Upper lobe of right lung (tissue), 1 donor: ENCODE measurements around the gene TNFRSF13B. TPM values are rescaled to one million over a fixed set of nuclear protein-coding genes. Genes with fewer than 3 reads are reported as not detected.

Experiments used
- ATAC-seq: fragments of 200-7000 bp; cut with Tn5 transposase; one replicate; pipeline ENCODE4 v1.9.1; 2020; ENCODE audit warnings: mild to moderate bottlenecking, moderate library complexity
- DNase-seq: peaks from one replicate; pipeline ENCODE4 v3.0.0-alpha.2; 2020
- H3K27ac ChIP-seq: fragments of 200-600 bp; one replicate; pipeline ENCODE4 v1.8.0; 2022
- H3K27me3 ChIP-seq: fragments of 200-600 bp; one replicate; pipeline ENCODE4 v1.8.0; 2022; ENCODE audit warnings: mild to moderate bottlenecking
- H3K36me3 ChIP-seq: fragments of 200-600 bp; one replicate; pipeline ENCODE4 v1.8.0; 2022
- H3K4me1 ChIP-seq: fragments of 200-600 bp; one replicate; pipeline ENCODE4 v1.8.0; 2022
- H3K4me3 ChIP-seq: fragments of 200-600 bp; one replicate; pipeline ENCODE4 v1.8.0; 2022; ENCODE audit warnings: mild to moderate bottlenecking
- H3K9me3 ChIP-seq: fragments of 200-600 bp; one replicate; pipeline ENCODE4 v1.8.0; 2022
- intact Hi-C: fragments of 100-400 bp; cut with DNase I; formaldehyde crosslinking; loops from one replicate; pipeline ENCODE4 v1.11.0; 2022
- total RNA-seq: library from RNA; stranded (reverse); fragmentation: NEBNext Ultra II Directional; extraction: Animal tissue kit (Norgen Biotek cat#: 25700); gene quantifications from one replicate; pipeline ENCODE4 v1.2.1, GENCODE V29; 2021
- TF ChIP-seq, protein P1 (sequence below): fragments of 200-600 bp; IDR thresholded peaks from one replicate; pipeline ENCODE4 v1.8.0; 2022; ENCODE audit warnings: antibody characterized with exemption
- donor health status: DM: no; HTN: yes; CAD: no; lungs with severe emphysema.

TNFRSF13B gene
- total RNA-seq, 1 donor from 2014 or later = not detected

DNA sequence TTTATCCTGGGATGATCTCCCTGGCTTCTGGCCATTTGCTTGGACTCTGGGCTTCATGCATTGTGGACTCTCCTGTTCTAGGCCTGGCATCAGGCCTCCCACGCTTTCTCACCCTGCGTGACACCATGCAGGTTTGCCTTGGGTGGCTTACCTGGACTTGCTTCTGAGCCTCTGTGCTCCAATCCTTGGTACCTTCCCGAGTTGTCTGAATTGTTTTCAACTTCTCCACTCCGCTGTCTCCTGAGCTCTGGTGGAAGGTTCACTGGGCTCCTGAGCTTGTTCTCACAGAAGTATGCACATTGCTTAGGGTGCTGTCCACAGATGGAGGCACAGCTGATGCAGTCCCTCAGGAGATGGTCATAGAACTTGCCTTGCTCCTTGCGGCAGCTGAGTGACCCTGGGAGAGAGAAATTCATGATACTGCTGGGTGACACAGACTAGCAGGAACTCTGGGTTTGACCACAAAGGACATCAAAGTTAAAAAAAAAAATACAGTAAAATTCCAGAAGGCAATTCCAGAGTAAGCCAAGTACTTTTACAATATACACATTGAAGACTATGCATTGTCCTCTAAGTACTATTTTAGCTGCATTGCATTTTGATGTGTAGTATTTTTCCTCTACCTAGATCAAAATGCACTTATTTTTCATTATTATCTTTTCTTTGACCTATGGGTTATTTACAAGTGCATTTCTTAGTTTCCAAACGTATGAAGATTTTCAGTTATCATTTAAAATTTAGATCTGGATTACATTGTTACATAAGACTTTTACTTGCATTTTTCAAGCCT is 23.1 kb downstream of the TNFRSF13B start:
- intact Hi-C loops = no loop called here
- DNase-seq (peak; percentile 22), ATAC-seq (no peak)
- Histone ChIP-seq H3K36me3 (no peaks in the 10 kb centered on the region), H3K27ac (no peak overlapping the region), H3K4me3 (no peak overlapping the region), H3K27me3 (peaks cover 2% of the 10 kb centered on the region), H3K9me3 (peaks cover 15% of the 10 kb centered on the region), H3K4me1 (no peaks in the 10 kb centered on the region)
- TF ChIP-seq, protein P1, sequence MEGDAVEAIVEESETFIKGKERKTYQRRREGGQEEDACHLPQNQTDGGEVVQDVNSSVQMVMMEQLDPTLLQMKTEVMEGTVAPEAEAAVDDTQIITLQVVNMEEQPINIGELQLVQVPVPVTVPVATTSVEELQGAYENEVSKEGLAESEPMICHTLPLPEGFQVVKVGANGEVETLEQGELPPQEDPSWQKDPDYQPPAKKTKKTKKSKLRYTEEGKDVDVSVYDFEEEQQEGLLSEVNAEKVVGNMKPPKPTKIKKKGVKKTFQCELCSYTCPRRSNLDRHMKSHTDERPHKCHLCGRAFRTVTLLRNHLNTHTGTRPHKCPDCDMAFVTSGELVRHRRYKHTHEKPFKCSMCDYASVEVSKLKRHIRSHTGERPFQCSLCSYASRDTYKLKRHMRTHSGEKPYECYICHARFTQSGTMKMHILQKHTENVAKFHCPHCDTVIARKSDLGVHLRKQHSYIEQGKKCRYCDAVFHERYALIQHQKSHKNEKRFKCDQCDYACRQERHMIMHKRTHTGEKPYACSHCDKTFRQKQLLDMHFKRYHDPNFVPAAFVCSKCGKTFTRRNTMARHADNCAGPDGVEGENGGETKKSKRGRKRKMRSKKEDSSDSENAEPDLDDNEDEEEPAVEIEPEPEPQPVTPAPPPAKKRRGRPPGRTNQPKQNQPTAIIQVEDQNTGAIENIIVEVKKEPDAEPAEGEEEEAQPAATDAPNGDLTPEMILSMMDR = no peak

DNA sequence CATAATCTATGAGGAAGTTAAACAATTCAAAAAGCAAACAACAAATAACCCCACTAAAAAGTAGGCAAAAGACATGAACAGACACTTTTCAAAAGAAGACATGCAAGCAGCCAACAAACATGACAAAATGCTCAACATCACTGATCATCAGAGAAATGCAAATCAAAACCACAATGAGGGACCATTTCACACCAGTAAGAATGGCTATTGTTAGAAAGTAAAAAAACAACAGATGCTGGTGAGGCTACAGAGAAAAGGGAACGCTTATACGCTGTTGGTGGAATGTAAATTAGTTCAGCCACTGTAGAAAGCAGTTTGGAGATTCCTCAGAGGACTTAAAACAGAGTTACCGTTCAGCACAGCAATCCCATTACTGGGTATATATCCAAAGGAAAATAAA is 24.4 kb downstream of the TNFRSF13B start:
- ATAC-seq (no peak), DNase-seq (no peak)
- Histone ChIP-seq H3K27me3 (no peaks in the 10 kb centered on the region), H3K27ac (no peak overlapping the region), H3K36me3 (no peaks in the 10 kb centered on the region), H3K4me3 (no peak overlapping the region), H3K9me3 (peaks cover 15% of the 10 kb centered on the region), H3K4me1 (no peaks in the 10 kb centered on the region)
- TF ChIP-seq, protein P1 = no peak
- intact Hi-C loops = no loop called here

DNA sequence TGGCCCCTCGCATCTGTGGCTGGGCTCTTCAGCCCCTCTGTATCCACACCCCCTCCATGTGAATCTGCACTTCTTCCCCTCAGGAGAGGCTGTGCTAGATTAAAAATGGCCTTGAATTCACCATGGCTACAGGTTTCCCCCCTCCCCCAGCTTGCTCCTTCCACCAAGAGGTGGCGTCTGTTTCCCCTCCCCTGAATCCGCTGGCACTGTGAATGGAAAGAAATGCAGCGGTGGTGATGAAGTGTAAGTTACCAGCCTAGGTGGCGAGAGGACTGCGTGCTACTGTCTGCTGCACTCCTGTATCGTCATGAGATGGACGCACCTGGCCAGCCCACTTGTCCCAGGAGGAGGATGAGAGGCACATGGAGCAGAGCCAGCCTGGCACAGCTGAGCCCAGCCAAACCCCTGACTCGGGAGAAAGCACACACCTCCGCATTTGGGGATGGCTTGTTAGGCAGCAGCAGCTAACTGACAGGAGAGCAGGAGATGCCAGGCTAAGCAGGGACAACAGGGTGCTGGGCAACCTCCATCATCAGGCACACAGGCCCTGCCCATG is 26.2 kb downstream of the TNFRSF13B start:
- ATAC-seq (no peak), DNase-seq (no peak)
- TF ChIP-seq, protein P1 = no peak
- H3K27me3 ChIP-seq = no peaks in the 10 kb centered on the region
- peaks cover 15% of the 10 kb centered on the region for H3K9me3 ChIP-seq
- H3K4me1 ChIP-seq = no peaks in the 10 kb centered on the region
- no peak overlapping the region for H3K27ac ChIP-seq
- H3K4me3 ChIP-seq = no peak overlapping the region
- intact Hi-C loops = no loop called here
- no peaks in the 10 kb centered on the region for H3K36me3 ChIP-seq

DNA sequence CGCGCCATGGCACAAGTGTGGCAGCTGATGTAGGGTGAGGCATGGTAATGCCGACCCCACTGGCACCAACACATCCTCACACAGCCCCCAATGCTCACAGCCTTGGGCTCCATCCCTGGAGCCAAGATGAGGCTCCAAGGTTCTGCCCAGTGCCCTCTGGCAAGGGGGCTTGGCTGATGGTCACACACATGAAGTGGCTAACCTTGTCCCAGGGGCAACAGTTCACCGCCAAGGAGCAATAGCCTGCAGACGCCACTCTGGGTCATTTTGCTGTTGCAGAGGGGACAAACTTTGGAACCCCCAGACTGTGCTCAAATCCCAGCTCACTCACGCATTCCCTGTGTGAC is 26.8 kb downstream of the TNFRSF13B start:
- H3K36me3 ChIP-seq = no peaks in the 10 kb centered on the region
- DNase-seq = no peak
- H3K4me3 ChIP-seq = no peak overlapping the region
- H3K27ac ChIP-seq = no peak overlapping the region
- no peaks in the 10 kb centered on the region for H3K27me3 ChIP-seq
- peaks cover 15% of the 10 kb centered on the region for H3K9me3 ChIP-seq
- H3K4me1 ChIP-seq = no peaks in the 10 kb centered on the region
- intact Hi-C loops = no loop called here
- no peak for ATAC-seq
- TF ChIP-seq, protein P1 = no peak

DNA sequence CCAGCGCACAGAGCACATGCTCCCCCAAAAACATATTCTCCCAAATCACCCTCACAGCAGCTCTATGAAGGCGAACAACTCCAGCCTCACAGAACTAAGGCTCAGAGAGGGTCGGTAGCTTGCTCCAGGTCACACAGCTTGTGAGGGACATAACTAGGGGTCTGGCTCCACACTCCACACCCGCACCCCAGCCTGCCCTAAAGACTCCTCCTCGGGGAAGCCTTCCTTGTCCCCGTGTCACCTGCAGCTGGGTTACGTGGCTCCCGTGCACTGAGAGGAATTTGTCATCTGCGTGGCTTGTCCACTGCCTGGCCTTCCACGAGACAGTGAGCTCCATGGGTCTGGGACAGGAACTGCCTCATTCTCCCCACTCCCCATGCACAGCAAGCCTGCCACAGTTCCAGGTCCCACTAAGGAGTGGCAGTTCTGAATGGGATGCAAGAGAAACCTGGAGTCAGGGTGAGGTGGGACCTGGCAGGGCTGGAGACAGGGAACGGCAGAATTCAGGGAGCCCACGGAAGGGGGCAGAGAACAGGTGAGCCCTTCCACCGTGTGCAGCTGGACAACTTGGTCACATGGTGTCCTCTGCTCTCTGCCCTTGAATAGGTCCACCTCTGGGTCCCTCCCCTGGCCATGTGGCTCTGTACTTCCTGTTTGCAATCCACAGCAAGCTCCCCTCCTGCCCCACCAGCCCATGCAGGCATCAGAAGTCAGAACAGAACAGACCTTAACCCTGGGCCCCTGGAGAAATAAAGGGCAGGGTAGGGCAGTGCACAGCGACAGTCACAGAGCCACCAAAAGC is 27.4 kb downstream of the TNFRSF13B start:
- no peaks in the 10 kb centered on the region for H3K36me3 ChIP-seq
- H3K27me3 ChIP-seq = no peaks in the 10 kb centered on the region
- intact Hi-C loops = no loop called here
- DNase-seq (no peak), ATAC-seq (no peak)
- TF ChIP-seq, protein P1 = no peak
- H3K4me3 ChIP-seq = no peak overlapping the region
- H3K4me1 ChIP-seq = no peaks in the 10 kb centered on the region
- peaks cover 14% of the 10 kb centered on the region for H3K9me3 ChIP-seq
- no peak overlapping the region for H3K27ac ChIP-seq
